HepG2 (cell line): ENCODE measurements around the gene SMYD1. TPM values are rescaled to one million over a fixed set of nuclear protein-coding genes. Genes with fewer than 3 reads are reported as not detected.

Source experiments
- BRCA1 ChIP-seq: sonication (generic); formaldehyde crosslinking; IDR thresholded peaks from 2 replicates; pipeline ENCODE4 v1.4.0; 2020; ENCODE audit warnings: missing genetic modification reagents
- CEBPG ChIP-seq: IDR thresholded peaks from 2 replicates; pipeline ENCODE4 v1.6.1; 2016
- GFI1 ChIP-seq: sonication (generic); formaldehyde crosslinking; IDR thresholded peaks from 2 replicates; pipeline ENCODE4 v1.5.0; 2020; ENCODE audit warnings: missing genetic modification reagents, mild to moderate bottlenecking, borderline replicate concordance
- MATR3 ChIP-seq: sonication (generic); formaldehyde crosslinking; IDR thresholded peaks from 2 replicates; pipeline ENCODE4 v1.4.0; 2020; ENCODE audit warnings: missing genetic modification reagents
- MEIS2 ChIP-seq: sonication (generic); formaldehyde crosslinking; IDR thresholded peaks from 2 replicates; pipeline ENCODE4 v1.9.0; 2021; ENCODE audit warnings: mild to moderate bottlenecking, missing genetic modification reagents
- NONO ChIP-seq, 2 experiments: fragments of 450-650 bp in 1 of 2; sonication (generic) in 1 of 2; formaldehyde crosslinking in 1 of 2; IDR thresholded peaks in 1 of 2; conservative IDR thresholded peaks in 1 of 2; 2 replicates each; pipeline versions ENCODE4 v1.6.1 to v1.8.0; 2017 to 2022; ENCODE audit warnings: mild to moderate bottlenecking in 1 of 2, missing genetic modification reagents in 1 of 2, moderate library complexity in 1 of 2
- RAD51 ChIP-seq: fragments of 450-650 bp; IDR thresholded peaks from 2 replicates; pipeline ENCODE4 v1.6.1; 2016; ENCODE audit warnings: borderline replicate concordance
- THYN1 ChIP-seq: sonication (generic); formaldehyde crosslinking; IDR thresholded peaks from 2 replicates; pipeline ENCODE4 v1.8.1; 2023; ENCODE audit warnings: low read depth, mild to moderate bottlenecking, moderate library complexity, missing genetic modification reagents, borderline replicate concordance
- XBP1 ChIP-seq: sonication (generic); formaldehyde crosslinking; IDR thresholded peaks from 2 replicates; pipeline ENCODE4 v1.5.0; 2020; ENCODE audit warnings: missing genetic modification reagents
- ZFP62 ChIP-seq: sonication (generic); formaldehyde crosslinking; IDR thresholded peaks from 2 replicates; pipeline ENCODE4 v1.4.0; 2020; ENCODE audit warnings: missing genetic modification reagents
- ZNF274 ChIP-seq: sonication (generic); formaldehyde crosslinking; IDR thresholded peaks from 2 replicates; pipeline ENCODE4 v1.5.1; 2020; ENCODE audit warnings: mild to moderate bottlenecking, missing genetic modification reagents
- ZNF737 ChIP-seq: sonication (generic); formaldehyde crosslinking; IDR thresholded peaks from 2 replicates; pipeline ENCODE4 v1.5.0; 2020; ENCODE audit warnings: missing genetic modification reagents, mild to moderate bottlenecking, borderline replicate concordance
- ZNF766 ChIP-seq: sonication (generic); formaldehyde crosslinking; IDR thresholded peaks from 2 replicates; pipeline ENCODE4 v1.5.0; 2020; ENCODE audit warnings: missing genetic modification reagents, borderline replicate concordance
- ZNF782 ChIP-seq: sonication (generic); formaldehyde crosslinking; IDR thresholded peaks from 2 replicates; pipeline ENCODE4 v1.4.0; 2020; ENCODE audit warnings: missing genetic modification reagents, mild to moderate bottlenecking, borderline replicate concordance
- polyA plus RNA-seq, 8 experiments: library from polyadenylated mRNA; depleted of rRNA in 3 of 8; stranded (reverse) in 7 of 8; unstranded in 1 of 8; fragments of >200 nt; fragmentation: Illumina TruSeq in 4 of 8; extraction: Trizol in 4 of 8; gene quantifications; 2 replicates each; pipeline versions ENCODE4 v1.2.1 to v1.2.3, GENCODE V29; 2011 to 2016; ENCODE audit warnings: low read depth in 4 of 8, missing spikeins in 1 of 8, mixed read lengths in 1 of 8; ENCODE audit not compliant: insufficient read depth in 1 of 8
- total RNA-seq, 5 experiments: library from RNA; depleted of rRNA; stranded (reverse); fragments of >200 nt; fragmentation: Illumina TruSeq; extraction: Trizol; gene quantifications; 2 replicates each; pipeline ENCODE4 v1.2.3, GENCODE V29; 2016; ENCODE audit warnings: low read depth in 1 of 5
- TF ChIP-seq, protein P1 (sequence below): sonication (generic); formaldehyde crosslinking; IDR thresholded peaks from 2 replicates; pipeline ENCODE4 v1.8.1; 2022; ENCODE audit warnings: low read depth, mild to moderate bottlenecking, missing genetic modification reagents
- TF ChIP-seq, protein P2 (sequence below): sonication (generic); formaldehyde crosslinking; IDR thresholded peaks from 2 replicates; pipeline ENCODE4 v1.8.1; 2023; ENCODE audit warnings: mild to moderate bottlenecking, inconsistent platforms, moderate library complexity, missing genetic modification reagents, borderline replicate concordance
- TF ChIP-seq, protein P3 (sequence below): sonication (generic); formaldehyde crosslinking; IDR thresholded peaks from 2 replicates; pipeline ENCODE4 v1.5.1; 2020; ENCODE audit warnings: missing genetic modification reagents, mild to moderate bottlenecking, borderline replicate concordance
- TF ChIP-seq, protein P4 (sequence below): sonication (generic); formaldehyde crosslinking; IDR thresholded peaks from 2 replicates; pipeline ENCODE4; 2020; ENCODE audit warnings: missing genetic modification reagents, mild to moderate bottlenecking, borderline replicate concordance
- TF ChIP-seq, protein P5 (sequence below): sonication (generic); formaldehyde crosslinking; conservative IDR thresholded peaks from 2 replicates; pipeline ENCODE4 v1.8.0; 2022; ENCODE audit warnings: missing genetic modification reagents

SMYD1 gene
- total and polyA plus RNA-seq, 2 of the 13 experiments (the other 11 are each of a cell fraction or from before 2014, with no cell fraction given) = not detected

DNA sequence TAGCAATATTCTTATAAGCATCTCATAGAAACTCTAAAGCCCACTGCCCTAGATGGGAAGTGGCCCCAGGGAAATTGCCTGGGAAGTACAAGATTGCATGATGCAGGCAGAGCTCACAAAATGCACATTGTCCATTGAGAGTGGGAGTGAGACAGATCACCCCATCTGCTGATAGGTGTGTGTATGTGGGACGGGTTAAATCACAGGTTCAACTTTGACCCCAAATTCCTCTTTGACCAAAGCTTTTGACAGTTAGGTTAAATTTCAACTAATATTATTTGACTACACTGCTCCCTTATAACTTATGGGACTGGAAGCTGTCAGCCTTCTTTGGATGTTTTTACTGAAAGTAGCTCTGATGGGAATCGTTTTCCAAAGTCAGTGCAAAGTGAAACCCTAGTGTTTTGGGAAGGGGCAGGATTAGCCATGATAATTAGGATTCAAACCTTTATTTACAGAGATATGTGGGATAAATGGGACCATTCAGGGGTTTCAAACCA lies 71.6 kb downstream of the SMYD1 start (continued):
- TF ChIP-seq, protein P1, sequence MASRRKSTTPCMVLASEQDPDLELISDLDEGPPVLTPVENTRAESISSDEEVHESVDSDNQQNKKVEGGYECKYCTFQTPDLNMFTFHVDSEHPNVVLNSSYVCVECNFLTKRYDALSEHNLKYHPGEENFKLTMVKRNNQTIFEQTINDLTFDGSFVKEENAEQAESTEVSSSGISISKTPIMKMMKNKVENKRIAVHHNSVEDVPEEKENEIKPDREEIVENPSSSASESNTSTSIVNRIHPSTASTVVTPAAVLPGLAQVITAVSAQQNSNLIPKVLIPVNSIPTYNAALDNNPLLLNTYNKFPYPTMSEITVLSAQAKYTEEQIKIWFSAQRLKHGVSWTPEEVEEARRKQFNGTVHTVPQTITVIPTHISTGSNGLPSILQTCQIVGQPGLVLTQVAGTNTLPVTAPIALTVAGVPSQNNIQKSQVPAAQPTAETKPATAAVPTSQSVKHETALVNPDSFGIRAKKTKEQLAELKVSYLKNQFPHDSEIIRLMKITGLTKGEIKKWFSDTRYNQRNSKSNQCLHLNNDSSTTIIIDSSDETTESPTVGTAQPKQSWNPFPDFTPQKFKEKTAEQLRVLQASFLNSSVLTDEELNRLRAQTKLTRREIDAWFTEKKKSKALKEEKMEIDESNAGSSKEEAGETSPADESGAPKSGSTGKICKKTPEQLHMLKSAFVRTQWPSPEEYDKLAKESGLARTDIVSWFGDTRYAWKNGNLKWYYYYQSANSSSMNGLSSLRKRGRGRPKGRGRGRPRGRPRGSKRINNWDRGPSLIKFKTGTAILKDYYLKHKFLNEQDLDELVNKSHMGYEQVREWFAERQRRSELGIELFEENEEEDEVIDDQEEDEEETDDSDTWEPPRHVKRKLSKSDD = no peak
- TF ChIP-seq MATR3 (CRISPR knock-in tag) = no peak
- TF ChIP-seq GFI1 = peak; percentile 98
- TF ChIP-seq CEBPG (CRISPR knock-in tag) = peak; percentile 93
- TF ChIP-seq, protein P2, sequence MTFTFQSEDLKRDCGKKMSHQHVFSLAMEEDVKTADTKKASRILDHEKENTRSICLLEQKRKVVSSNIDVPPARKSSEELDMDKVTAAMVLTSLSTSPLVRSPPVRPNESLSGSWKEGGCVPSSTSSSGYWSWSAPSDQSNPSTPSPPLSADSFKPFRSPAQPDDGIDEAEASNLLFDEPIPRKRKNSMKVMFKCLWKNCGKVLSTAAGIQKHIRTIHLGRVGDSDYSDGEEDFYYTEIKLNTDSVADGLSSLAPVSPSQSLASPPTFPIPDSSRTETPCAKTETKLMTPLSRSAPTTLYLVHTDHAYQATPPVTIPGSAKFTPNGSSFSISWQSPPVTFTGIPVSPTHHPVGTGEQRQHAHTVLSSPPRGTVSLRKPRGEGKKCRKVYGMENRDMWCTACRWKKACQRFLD (CRISPR knock-in tag) = no peak
- no peak for TF ChIP-seq ZNF782 (CRISPR knock-in tag)
- TF ChIP-seq XBP1 = no peak
- no peak for TF ChIP-seq NONO (IDR thresholded peaks at IDR 0.05)
- TF ChIP-seq NONO (CRISPR knock-in tag; conservative IDR thresholded peaks at IDR 0.05) = no peak; the same call in 1 of the 2 replicates
- peak; percentile 97 for TF ChIP-seq MEIS2
- TF ChIP-seq, protein P3, sequence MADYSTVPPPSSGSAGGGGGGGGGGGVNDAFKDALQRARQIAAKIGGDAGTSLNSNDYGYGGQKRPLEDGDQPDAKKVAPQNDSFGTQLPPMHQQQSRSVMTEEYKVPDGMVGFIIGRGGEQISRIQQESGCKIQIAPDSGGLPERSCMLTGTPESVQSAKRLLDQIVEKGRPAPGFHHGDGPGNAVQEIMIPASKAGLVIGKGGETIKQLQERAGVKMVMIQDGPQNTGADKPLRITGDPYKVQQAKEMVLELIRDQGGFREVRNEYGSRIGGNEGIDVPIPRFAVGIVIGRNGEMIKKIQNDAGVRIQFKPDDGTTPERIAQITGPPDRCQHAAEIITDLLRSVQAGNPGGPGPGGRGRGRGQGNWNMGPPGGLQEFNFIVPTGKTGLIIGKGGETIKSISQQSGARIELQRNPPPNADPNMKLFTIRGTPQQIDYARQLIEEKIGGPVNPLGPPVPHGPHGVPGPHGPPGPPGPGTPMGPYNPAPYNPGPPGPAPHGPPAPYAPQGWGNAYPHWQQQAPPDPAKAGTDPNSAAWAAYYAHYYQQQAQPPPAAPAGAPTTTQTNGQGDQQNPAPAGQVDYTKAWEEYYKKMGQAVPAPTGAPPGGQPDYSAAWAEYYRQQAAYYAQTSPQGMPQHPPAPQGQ = no peak
- no peak for TF ChIP-seq ZNF766 (CRISPR knock-in tag)
- TF ChIP-seq RAD51 = no peak
- TF ChIP-seq ZNF737 (CRISPR knock-in tag) = no peak
- TF ChIP-seq ZNF274 = no peak; the same call in 1 of the 2 replicates
- TF ChIP-seq, protein P4, sequence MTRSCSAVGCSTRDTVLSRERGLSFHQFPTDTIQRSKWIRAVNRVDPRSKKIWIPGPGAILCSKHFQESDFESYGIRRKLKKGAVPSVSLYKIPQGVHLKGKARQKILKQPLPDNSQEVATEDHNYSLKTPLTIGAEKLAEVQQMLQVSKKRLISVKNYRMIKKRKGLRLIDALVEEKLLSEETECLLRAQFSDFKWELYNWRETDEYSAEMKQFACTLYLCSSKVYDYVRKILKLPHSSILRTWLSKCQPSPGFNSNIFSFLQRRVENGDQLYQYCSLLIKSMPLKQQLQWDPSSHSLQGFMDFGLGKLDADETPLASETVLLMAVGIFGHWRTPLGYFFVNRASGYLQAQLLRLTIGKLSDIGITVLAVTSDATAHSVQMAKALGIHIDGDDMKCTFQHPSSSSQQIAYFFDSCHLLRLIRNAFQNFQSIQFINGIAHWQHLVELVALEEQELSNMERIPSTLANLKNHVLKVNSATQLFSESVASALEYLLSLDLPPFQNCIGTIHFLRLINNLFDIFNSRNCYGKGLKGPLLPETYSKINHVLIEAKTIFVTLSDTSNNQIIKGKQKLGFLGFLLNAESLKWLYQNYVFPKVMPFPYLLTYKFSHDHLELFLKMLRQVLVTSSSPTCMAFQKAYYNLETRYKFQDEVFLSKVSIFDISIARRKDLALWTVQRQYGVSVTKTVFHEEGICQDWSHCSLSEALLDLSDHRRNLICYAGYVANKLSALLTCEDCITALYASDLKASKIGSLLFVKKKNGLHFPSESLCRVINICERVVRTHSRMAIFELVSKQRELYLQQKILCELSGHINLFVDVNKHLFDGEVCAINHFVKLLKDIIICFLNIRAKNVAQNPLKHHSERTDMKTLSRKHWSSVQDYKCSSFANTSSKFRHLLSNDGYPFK (CRISPR knock-in tag) = no peak
- no peak for TF ChIP-seq ZFP62 (CRISPR knock-in tag)
- no peak for TF ChIP-seq BRCA1 (CRISPR knock-in tag)
- no peak for TF ChIP-seq THYN1
- TF ChIP-seq, protein P5, sequence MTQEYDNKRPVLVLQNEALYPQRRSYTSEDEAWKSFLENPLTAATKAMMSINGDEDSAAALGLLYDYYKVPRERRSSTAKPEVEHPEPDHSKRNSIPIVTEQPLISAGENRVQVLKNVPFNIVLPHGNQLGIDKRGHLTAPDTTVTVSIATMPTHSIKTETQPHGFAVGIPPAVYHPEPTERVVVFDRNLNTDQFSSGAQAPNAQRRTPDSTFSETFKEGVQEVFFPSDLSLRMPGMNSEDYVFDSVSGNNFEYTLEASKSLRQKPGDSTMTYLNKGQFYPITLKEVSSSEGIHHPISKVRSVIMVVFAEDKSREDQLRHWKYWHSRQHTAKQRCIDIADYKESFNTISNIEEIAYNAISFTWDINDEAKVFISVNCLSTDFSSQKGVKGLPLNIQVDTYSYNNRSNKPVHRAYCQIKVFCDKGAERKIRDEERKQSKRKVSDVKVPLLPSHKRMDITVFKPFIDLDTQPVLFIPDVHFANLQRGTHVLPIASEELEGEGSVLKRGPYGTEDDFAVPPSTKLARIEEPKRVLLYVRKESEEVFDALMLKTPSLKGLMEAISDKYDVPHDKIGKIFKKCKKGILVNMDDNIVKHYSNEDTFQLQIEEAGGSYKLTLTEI = no peak
